ENCODE results near the gene MYO5C. TPM values are rescaled to one million over a fixed set of nuclear protein-coding genes. Genes with fewer than 3 reads are reported as not detected.

MYO5C gene
- total RNA-seq, 4 donors from 2014 or later: 17.8 to 25.5 (median 23.6) TPM

DNA sequence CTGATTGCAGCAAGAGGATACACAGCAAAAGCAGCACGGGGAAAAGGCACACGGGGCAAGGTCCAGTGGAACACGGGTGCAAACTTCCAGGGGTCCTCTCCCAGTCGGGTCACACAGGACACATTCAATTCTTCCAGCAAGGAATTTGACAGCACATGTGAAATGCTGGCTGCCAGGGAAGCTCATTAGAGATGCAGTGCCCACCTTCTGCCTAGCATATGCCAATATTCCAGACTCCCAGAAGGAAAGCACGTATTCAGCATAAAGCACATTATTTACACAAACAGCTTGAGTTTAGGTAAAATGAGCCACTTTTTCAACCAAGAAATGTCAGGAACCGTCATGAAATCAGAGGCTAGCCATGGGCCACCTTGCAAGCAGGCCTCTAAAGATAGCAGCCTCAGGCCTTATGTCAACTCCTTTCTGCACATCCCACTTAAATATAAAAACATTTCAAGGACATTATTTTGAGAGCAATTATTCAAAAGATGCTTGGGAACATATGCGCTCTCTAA is 19.3 kb downstream of the MYO5C start:
- H3K4me3 ChIP-seq: no peak overlapping the region
- WGBS, 2 donors: 91 to 97% methylated on average over 4 to 5 of the region's 7 CpGs

DNA sequence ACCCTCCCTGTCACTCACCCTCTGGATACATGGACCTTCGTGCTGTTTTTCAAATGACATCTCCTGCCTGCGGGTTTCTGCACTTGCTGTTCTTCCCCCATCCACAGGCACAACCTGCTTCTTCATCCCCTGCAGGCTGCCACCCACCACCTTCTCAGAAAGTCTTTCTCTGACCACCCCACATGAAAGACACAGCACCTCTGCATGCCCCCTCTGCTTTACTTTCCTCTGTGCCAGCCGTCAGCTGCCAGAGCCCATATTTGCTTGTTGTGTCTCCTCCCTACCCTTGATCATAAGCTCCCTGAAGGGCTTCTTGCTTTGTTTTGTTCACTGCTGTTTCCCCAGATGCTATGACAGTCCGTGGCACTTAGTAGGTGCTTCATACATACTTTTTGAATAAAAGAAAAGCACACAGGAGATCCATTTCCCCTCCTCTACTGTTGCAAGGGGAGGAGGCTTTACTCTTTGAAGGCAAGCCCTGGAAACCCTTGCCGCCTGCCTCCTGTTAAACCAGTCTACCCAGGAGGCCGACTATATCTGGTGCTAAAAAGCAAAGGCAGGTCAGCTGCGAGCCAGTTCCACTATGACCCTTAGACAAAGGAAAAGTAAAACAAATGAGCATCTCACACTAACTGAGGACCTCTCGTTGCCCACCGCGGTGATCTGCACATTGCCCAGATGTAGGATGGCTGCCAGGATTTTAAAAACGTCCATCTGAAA is 31.9 kb downstream of the MYO5C start:
- Histone ChIP-seq H3K27me3 (no peaks in the 10 kb centered on the region), H3K27ac (peak overlapping the region in 2 of 4 donors; percentile 13 to 82), H3K4me1 (peaks cover 0 to 21% (median 17%) of the 10 kb centered on the region in 3 donors), H3K9me3 (no peaks in the 10 kb centered on the region), H3K36me3 (peaks cover 0 to 91% (median 0%) of the 10 kb centered on the region in 3 donors), H3K4me3 (no peak overlapping the region)
- 79 to 80% methylated on average over 10 of the region's 11 CpGs for WGBS, 2 donors
- no peak for DNase-seq
- intact Hi-C loops (cut with DNase I): no loop called here
- no peak for TF ChIP-seq POLR2A (IDR thresholded peaks at IDR 0.05)
- TF ChIP-seq, protein P1, sequence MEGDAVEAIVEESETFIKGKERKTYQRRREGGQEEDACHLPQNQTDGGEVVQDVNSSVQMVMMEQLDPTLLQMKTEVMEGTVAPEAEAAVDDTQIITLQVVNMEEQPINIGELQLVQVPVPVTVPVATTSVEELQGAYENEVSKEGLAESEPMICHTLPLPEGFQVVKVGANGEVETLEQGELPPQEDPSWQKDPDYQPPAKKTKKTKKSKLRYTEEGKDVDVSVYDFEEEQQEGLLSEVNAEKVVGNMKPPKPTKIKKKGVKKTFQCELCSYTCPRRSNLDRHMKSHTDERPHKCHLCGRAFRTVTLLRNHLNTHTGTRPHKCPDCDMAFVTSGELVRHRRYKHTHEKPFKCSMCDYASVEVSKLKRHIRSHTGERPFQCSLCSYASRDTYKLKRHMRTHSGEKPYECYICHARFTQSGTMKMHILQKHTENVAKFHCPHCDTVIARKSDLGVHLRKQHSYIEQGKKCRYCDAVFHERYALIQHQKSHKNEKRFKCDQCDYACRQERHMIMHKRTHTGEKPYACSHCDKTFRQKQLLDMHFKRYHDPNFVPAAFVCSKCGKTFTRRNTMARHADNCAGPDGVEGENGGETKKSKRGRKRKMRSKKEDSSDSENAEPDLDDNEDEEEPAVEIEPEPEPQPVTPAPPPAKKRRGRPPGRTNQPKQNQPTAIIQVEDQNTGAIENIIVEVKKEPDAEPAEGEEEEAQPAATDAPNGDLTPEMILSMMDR (IDR thresholded peaks at IDR 0.05): no peak

More for the DNA sequence above, 19.3 kb downstream of the MYO5C start:
- intact Hi-C loops (cut with DNase I): no loop called here
- DNase-seq: no peak
- Histone ChIP-seq H3K27me3 (no peaks in the 10 kb centered on the region), H3K36me3 (peaks cover 8 to 85% (median 9%) of the 10 kb centered on the region in 3 donors), H3K27ac (no peak overlapping the region), H3K9me3 (no peaks in the 10 kb centered on the region), H3K4me1 (peaks cover 0 to 20% (median 4%) of the 10 kb centered on the region in 3 donors)
- TF ChIP-seq, protein P1 (IDR thresholded peaks at IDR 0.05): no peak
- TF ChIP-seq POLR2A (IDR thresholded peaks at IDR 0.05): no peak

DNA sequence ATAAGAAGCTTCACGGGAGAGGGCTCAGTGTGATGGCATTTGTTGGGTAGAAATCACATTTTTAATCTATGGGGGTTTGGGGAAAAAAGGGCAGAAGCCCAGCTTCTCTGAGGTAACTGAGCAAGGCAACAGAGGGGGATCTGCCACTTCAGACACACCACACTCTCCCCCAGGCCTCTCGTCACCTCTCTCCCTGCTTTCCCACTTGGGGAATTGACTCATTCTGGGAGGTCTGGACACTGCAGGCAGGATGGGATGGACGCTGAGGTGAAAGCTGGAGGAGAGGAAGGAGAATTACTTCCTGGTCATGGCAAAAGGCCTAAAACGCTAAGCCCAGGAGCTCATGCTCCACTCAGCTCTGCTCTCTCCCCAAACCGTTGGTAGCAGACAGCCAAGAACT is 33.2 kb downstream of the MYO5C start:
- Histone ChIP-seq H3K4me3 (no peak overlapping the region), H3K36me3 (peaks cover 0 to 90% (median 0%) of the 10 kb centered on the region in 3 donors), H3K9me3 (no peaks in the 10 kb centered on the region), H3K4me1 (peaks cover 0 to 22% (median 17%) of the 10 kb centered on the region in 3 donors), H3K27me3 (no peaks in the 10 kb centered on the region), H3K27ac (peak overlapping the region; percentile 58 to 82 (median 74))
- WGBS, 2 donors: 54 to 66% methylated on average over 1 to 5 of the region's 5 CpGs
- TF ChIP-seq POLR2A (IDR thresholded peaks at IDR 0.05): no peak
- TF ChIP-seq, protein P1 (IDR thresholded peaks at IDR 0.05): no peak
- DNase-seq: no peak
- intact Hi-C loops (cut with DNase I): no loop called here

DNA sequence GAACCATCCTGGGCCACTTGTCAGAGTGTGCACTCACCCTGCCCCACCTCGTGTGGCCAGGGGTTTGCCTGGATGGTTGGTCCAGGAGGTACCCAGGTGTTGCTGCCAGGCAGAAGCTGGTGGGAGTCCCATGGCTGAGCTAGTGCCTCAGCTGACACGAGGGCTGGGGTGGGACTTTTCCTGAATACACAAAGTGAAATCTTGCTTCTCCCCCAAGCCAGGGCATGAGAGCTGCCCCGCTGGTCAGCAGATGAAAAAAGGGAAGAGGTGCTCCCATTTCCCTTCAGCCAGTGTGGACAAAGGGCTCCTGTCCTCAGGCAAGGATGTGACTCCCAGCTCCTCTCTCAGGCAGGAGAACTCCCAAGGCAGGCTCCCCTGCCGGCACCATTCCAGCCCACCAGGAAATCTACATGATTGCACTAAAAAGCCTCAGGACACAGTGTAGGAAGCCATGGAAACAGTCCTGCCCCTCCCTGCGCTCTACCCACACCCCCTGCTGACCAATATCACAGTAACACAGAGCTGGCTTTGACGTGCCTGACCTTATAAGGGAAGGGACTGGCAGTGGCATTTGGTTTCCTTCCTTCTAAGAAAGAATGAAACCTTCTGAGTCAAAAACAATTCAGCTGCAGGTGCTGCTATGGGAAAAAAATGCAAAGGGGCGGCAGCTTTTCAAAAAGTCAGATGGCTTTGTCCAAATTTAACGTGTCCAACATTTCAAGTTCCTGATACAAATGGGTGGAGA is 33.9 kb downstream of the MYO5C start:
- WGBS, 2 donors: 28 to 29% methylated on average over 4 to 7 of the region's 8 CpGs

More for the DNA sequence above, 33.9 kb downstream of the MYO5C start:
- H3K27me3 ChIP-seq: no peaks in the 10 kb centered on the region
- intact Hi-C loops (cut with DNase I): no loop called here
- TF ChIP-seq, protein P1 (IDR thresholded peaks at IDR 0.05): peak in 2 of 6 experiments; percentile 11 to 15
- no peak for TF ChIP-seq POLR2A (IDR thresholded peaks at IDR 0.05)
- H3K4me3 ChIP-seq: no peak overlapping the region
- H3K4me1 ChIP-seq: peaks cover 0 to 29% (median 23%) of the 10 kb centered on the region in 3 donors
- no peaks in the 10 kb centered on the region for H3K9me3 ChIP-seq
- peaks cover 0 to 83% (median 0%) of the 10 kb centered on the region in 3 donors for H3K36me3 ChIP-seq
- H3K27ac ChIP-seq: peak overlapping the region; percentile 58 to 84 (median 74)
- DNase-seq: no peak

Data from esophagus squamous epithelium (tissue), 5 donors.